22Rv1 (cell line): ENCODE measurements around the gene AMBRA1.

Experiments used
- CTCF ChIP-seq: fragments of 450-650 bp; IDR thresholded peaks from 2 replicates; pipeline ENCODE4 v1.5.1; 2017; ENCODE audit warnings: mild to moderate bottlenecking
- ZFX ChIP-seq: fragments of 450-650 bp; IDR thresholded peaks from 2 replicates; pipeline ENCODE4 v1.6.1; 2017; ENCODE audit warnings: antibody characterized with exemption, borderline replicate concordance

DNA sequence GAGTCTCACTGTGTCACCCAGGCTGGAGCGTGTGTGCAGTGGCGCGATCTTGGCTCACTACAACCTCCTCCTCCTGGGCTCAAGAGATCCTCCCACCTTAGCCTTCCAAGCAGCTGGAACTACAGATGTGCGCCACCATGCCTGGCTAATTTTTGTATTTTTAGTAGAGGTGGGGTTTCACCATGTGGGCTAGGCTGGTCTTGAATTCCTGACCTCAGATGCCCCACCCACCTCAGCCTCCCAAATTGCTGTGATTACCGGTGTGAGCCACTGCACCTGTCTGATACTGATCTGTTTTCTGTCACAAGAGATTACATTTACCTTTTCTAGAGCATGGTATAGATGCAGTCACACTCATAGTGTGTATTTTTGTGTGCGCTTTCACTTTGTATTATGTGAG, 35.1 kb upstream of the AMBRA1 start:
- no peak for TF ChIP-seq CTCF
- TF ChIP-seq ZFX = no peak
